Left ventricle myocardium inferior (tissue), 1 donor: Measurements from ENCODE around the gene GJA5. TPM values are rescaled to one million over a fixed set of nuclear protein-coding genes. Genes with fewer than 3 reads are reported as not detected.

Source experiments
- DNase-seq: peaks from one replicate; pipeline ENCODE4 v3.0.0-alpha.2; 2020
- H3K27ac ChIP-seq: fragments of 200-600 bp; replicated peaks from 2 replicates; pipeline ENCODE4 v1.8.0; 2021
- H3K27me3 ChIP-seq: fragments of 200-600 bp; 2 replicates; pipeline ENCODE4 v1.8.0; 2021; ENCODE audit warnings: low read depth
- H3K36me3 ChIP-seq: fragments of 200-600 bp; 2 replicates; pipeline ENCODE4 v1.8.0; 2021
- H3K4me1 ChIP-seq: fragments of 200-600 bp; 2 replicates; pipeline ENCODE4 v1.8.0; 2021
- H3K4me3 ChIP-seq: fragments of 200-600 bp; 2 replicates; pipeline ENCODE4 v1.8.0; 2021; ENCODE audit warnings: mild to moderate bottlenecking, moderate library complexity
- H3K9me3 ChIP-seq: fragments of 200-600 bp; replicated peaks from 2 replicates; pipeline ENCODE4 v1.8.0; 2021
- CTCF ChIP-seq: fragments of 200-600 bp; IDR thresholded peaks from 2 replicates; pipeline ENCODE4 v1.8.0; 2021; ENCODE audit warnings: antibody characterized with exemption, mild to moderate bottlenecking, borderline replicate concordance
- intact Hi-C: fragments of 100-400 bp; cut with micrococcal nuclease; formaldehyde crosslinking; loops from one replicate; pipeline ENCODE4 v1.11.0; 2022
- total RNA-seq: library from RNA; stranded (reverse); fragmentation: NEBNext Ultra II Directional; extraction: Animal tissue kit (Norgen Biotek cat#: 25700); gene quantifications from one replicate; pipeline ENCODE4 v1.2.1, GENCODE V29; 2021
- donor health status: DM: no; HTN: yes; CAD: no; lungs with severe emphysema.

The GJA5 gene
- total RNA-seq, 1 donor from 2014 or later: 69.8 TPM

DNA sequence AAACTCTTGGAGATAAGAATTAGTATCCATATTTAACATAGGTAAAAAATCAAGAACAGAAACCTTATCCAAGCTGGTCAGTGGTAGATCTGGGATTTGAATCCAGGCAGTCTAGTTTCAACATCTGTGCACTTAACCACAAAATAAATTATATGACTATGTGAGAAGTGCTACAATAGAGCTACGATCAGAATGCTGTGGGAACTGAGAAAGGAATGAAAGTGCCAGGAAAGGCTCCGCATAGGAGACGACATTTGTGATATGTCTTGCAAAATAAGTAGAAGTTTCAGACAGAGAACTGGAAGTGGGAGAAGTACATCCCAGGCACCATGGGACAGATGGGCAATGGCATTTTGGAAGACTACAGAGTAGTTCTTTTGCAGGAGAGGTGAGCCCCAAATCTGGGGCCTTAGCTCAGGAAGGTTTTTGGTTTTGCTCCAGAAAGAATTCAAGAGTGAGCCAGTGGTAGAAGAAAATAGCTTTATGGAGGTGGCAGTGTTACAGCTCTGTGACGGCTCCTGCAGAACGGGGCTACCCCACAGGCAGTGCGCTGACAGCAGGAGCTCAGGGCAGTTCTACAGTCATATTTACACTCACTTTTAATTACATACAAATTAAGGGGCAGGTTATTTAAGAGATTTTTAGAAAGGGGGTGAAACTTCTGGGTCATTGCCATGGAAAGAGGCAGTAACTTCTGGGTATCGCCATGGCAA is 25.5 kb upstream of the GJA5 start:
- no peak overlapping the region for H3K4me3 ChIP-seq
- H3K36me3 ChIP-seq: no peaks in the 10 kb centered on the region
- no peak for TF ChIP-seq CTCF
- H3K9me3 ChIP-seq: no peaks in the 10 kb centered on the region
- DNase-seq: no peak
- no peaks in the 10 kb centered on the region for H3K27me3 ChIP-seq
- intact Hi-C loops: no loop called here
- peaks cover 10% of the 10 kb centered on the region for H3K4me1 ChIP-seq
- H3K27ac ChIP-seq: no peak overlapping the region

DNA sequence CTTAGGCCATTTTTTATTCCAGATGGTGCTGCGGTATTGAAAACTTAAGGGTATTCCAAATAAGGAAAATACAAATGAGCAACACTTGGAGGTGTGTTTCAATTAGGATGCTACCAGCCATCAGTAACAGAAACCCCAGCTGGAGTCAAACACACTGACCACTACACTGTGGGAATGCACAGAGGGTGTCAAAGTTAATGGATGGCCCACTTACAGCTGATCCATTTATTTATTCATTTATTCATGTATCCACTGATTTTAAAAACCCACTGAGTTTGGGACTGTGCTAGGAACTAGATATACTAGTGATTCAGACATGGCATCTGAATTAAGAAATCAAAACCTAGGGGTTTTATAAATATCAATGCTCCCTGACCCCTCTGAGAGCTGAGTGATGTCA is 24.5 kb upstream of the GJA5 start:
- Histone ChIP-seq H3K9me3 (no peaks in the 10 kb centered on the region), H3K27ac (no peak overlapping the region), H3K27me3 (no peaks in the 10 kb centered on the region), H3K36me3 (no peaks in the 10 kb centered on the region), H3K4me1 (peaks cover 10% of the 10 kb centered on the region), H3K4me3 (no peak overlapping the region)
- no peak for TF ChIP-seq CTCF
- no peak for DNase-seq
- intact Hi-C loops: no loop called here

DNA sequence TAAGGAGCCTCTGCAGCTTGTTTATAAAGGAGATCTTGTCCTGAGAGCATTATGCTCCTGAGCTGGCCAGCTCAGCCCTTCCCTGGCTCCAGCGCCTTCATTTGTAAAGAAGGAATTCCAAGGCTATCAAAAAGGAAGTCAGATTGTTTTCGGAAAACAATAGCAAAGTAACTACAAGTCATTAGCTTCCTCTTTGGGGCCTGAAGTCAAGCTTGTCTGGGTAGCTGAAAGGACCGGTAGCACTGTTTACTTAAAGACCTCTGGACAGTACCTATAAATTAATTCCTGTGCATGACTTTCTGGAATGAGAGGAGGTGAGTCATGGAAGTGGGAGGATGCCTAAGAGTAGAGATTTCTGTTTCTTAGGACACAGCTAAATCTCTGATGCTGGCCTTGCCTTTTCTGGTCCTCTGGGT is 20.7 kb upstream of the GJA5 start:
- intact Hi-C loops: no loop called here
- DNase-seq: no peak
- no peaks in the 10 kb centered on the region for H3K9me3 ChIP-seq
- H3K27ac ChIP-seq: peak overlapping the region; percentile 64
- TF ChIP-seq CTCF: no peak
- H3K36me3 ChIP-seq: no peaks in the 10 kb centered on the region
- no peaks in the 10 kb centered on the region for H3K27me3 ChIP-seq
- H3K4me1 ChIP-seq: peaks cover 4% of the 10 kb centered on the region
- H3K4me3 ChIP-seq: no peak overlapping the region

GRCh38 chr1:147777694-147778093 is 17.3 kb upstream of the GJA5 start:
- Histone ChIP-seq H3K9me3 (no peaks in the 10 kb centered on the region), H3K27ac (peak overlapping the region; percentile 5), H3K4me3 (no peak overlapping the region), H3K27me3 (no peaks in the 10 kb centered on the region), H3K4me1 (peaks cover 18% of the 10 kb centered on the region), H3K36me3 (no peaks in the 10 kb centered on the region)
- no peak for DNase-seq
- intact Hi-C loops: no loop called here
- TF ChIP-seq CTCF: no peak

DNA sequence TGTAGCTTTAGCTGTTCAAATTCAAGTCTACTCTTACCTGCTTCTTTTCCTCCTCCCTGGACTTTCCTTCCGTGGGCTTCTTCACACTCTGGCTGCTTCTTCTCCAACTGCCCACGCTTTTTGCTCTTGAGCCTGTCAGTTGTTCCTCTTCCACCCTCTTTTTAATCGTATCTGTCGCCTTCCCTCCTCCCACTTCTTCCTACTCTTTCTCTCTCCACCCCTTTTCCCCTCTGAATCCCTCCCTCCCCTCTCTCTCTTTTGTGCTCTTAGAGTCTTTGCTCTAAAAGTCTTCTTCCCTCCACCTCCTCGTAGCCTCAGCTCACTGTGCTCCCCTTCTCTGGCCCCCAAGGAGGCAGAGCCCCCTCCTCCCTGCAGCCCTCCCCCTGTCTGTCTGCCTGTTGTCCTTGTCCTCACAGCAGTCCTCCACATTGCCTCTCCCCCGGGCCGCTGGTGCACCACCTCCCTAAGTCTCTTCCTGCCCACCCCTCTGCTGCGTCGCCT is 12.9 kb upstream of the GJA5 start:
- intact Hi-C loops: no loop called here

More for the DNA sequence above, 12.9 kb upstream of the GJA5 start:
- Histone ChIP-seq H3K27ac (peak overlapping the region; percentile 71), H3K9me3 (no peaks in the 10 kb centered on the region), H3K4me3 (peak overlapping the region; percentile 50), H3K27me3 (no peaks in the 10 kb centered on the region), H3K4me1 (peaks cover 57% of the 10 kb centered on the region), H3K36me3 (no peaks in the 10 kb centered on the region)
- no peak for TF ChIP-seq CTCF
- DNase-seq: no peak
